ENCODE results near the gene NBEAL1. TPM values are rescaled to one million over a fixed set of nuclear protein-coding genes. Genes with fewer than 3 reads are reported as not detected.
A peak's percentile ranks its signal among the peaks of the same experiment; 100 is the strongest.

The NBEAL1 gene
- total RNA-seq, 4 donors from 2014 or later: 33.3 to 51.6 (median 48.4) TPM

DNA sequence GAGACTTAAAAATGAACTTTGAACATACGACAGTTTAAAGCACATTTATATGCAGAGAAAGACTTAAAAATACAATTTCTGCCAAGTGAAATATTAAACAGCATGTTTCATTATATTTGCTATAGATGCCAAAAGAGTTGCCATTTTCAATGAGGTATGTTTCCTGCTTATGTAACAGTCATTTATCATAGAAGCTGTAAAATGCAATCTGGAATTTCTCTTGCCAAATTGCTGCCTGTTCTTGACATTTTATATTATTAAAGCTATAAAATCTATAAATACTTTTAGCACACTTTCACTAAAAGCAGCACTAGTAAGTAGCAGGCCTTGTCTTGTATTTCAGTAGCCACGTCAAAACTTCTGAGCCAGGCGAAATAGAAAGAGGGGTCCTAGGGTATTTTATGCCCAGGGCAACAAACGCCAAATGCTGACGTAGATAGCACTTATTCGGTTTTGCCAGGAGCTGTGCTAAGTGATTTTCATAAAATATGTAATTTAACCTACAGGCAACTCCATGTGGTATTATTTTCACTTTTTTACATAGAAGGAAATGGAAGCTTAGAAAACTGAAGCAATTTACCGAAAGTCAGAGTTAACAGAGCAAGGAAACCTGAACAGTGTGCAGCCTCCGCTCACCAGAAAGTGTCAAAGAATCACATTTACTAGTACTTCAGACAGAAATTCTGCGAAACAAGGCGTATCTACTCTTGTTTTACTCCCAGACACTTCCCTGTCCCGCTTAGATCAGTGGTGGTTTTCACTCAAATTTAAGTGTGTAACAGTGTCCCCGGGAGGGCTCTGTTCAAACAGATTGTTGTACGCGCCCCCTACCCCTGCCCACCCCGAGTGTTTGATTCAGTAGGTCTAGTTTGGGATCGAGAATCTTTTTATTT is 222.9 kb downstream of the NBEAL1 start:
- H3K4me3 ChIP-seq: peak overlapping the region in 2 of 4 donors; percentile 91 to 97
- TF ChIP-seq, protein P1, sequence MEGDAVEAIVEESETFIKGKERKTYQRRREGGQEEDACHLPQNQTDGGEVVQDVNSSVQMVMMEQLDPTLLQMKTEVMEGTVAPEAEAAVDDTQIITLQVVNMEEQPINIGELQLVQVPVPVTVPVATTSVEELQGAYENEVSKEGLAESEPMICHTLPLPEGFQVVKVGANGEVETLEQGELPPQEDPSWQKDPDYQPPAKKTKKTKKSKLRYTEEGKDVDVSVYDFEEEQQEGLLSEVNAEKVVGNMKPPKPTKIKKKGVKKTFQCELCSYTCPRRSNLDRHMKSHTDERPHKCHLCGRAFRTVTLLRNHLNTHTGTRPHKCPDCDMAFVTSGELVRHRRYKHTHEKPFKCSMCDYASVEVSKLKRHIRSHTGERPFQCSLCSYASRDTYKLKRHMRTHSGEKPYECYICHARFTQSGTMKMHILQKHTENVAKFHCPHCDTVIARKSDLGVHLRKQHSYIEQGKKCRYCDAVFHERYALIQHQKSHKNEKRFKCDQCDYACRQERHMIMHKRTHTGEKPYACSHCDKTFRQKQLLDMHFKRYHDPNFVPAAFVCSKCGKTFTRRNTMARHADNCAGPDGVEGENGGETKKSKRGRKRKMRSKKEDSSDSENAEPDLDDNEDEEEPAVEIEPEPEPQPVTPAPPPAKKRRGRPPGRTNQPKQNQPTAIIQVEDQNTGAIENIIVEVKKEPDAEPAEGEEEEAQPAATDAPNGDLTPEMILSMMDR (IDR thresholded peaks at IDR 0.05): no peak
- TF ChIP-seq EP300 (IDR thresholded peaks at IDR 0.05): no peak
- TF ChIP-seq POLR2A (IDR thresholded peaks at IDR 0.05): no peak
- H3K36me3 ChIP-seq: peaks cover 0 to 6% (median 0%) of the 10 kb centered on the region in 3 donors
- 91 to 94% methylated on average over 16 of the region's 16 CpGs for WGBS, 2 donors
- no peak for DNase-seq (ENCODE audit: low spot score in 2 of 2)
- peaks cover 0 to 25% (median 12%) of the 10 kb centered on the region in 4 donors for H3K4me1 ChIP-seq
- no peaks in the 10 kb centered on the region for H3K27me3 ChIP-seq
- H3K9me3 ChIP-seq: no peaks in the 10 kb centered on the region
- H3K27ac ChIP-seq: peak overlapping the region in 3 of 4 donors; percentile 95 to 98 (median 98)

DNA sequence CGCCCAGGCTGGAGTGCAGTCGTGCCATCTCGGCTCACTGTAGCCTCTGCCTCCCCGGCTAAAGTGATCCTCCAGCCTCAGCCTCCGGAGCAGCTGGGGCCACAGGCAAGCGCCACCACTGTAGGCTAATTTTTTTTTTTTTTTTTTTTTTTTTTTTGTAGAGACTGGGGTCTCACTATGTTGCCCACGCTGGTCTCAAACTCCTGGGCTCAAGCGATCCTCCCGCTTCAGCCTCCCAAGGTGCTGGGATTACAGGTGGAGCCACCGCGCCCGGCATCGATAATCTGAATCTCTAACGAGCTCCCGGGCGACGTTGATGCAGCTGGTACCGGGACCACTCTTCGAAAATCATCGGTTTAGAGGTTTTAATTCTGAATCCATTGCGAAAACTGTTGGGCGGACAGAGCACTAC is 223.6 kb downstream of the NBEAL1 start:
- WGBS, 2 donors: 34 to 43% methylated on average over 21 to 22 of the region's 22 CpGs

DNA sequence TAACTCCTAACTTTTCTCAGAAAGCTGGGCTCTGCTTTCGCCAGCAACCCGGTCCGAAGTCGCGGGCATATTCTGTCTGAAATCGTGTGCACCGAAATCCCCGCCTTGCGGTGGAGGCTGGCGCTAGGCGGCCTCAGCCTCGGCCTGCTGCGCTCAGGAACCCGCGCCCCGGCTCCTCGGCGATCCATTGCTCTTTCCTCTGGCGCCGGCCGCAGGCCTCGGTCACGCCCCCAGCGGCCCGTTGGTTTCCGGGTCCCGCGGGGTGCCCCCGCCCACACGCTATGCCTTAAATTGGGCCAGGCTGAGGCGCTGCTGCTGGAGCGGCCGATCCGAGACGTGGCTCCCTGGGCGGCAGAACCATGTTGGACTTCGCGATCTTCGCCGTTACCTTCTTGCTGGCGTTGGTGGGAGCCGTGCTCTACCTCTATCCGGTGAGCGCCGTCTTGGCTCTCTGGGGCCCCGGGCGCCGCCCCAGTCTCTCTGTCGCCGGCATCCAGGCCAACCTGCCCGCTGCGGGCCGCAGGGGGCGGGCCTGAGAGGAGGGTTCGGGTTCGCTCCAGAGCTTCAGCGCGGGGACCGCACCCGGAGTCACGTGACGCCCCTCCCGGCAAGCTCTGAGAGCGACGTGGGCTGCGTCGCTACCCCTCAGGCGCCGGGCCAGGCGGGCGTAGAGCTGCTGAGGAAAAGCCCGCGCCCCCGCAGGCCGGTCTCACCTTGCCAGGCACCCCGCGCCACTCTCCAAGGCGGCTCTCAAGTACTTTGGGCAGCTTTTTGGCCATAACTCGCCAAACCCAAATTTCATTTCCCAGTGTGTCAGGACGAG is 224.2 kb downstream of the NBEAL1 start, which contains the start of gene CYP20A1:
Gene CYP20A1 (plus strand): TSS at position 315 of the 823 bp plus-strand sequence. CDS start 45 bp downstream, at position 360.
- WGBS, 2 donors: 0% methylated on average over 41 to 42 of the region's 80 CpGs
- peaks cover 0 to 25% (median 12%) of the 10 kb centered on the region in 4 donors for H3K4me1 ChIP-seq
- no peaks in the 10 kb centered on the region for H3K27me3 ChIP-seq
- H3K36me3 ChIP-seq: peaks cover 0 to 19% (median 0%) of the 10 kb centered on the region in 3 donors
- no peaks in the 10 kb centered on the region for H3K9me3 ChIP-seq
- peak; percentile 91 to 94 for DNase-seq (ENCODE audit: low spot score in 2 of 2)
- peak within 1 kb of the TSS; percentile 49 to 97 (median 84) for H3K4me3 ChIP-seq
- peak; percentile 57 to 78 for TF ChIP-seq POLR2A (IDR thresholded peaks at IDR 0.05)
- TF ChIP-seq EP300 (IDR thresholded peaks at IDR 0.05): peak; percentile 83 to 96
- TF ChIP-seq, protein P1 (IDR thresholded peaks at IDR 0.05): peak; percentile 6 to 68 (median 46)
- peak within 1 kb of the TSS; percentile 83 to 98 (median 96) for H3K27ac ChIP-seq

More for the DNA sequence above, 223.6 kb downstream of the NBEAL1 start:
- peak overlapping the region; percentile 49 to 97 (median 84) for H3K4me3 ChIP-seq
- H3K9me3 ChIP-seq: no peaks in the 10 kb centered on the region
- peaks cover 0 to 25% (median 12%) of the 10 kb centered on the region in 4 donors for H3K4me1 ChIP-seq
- no peaks in the 10 kb centered on the region for H3K27me3 ChIP-seq
- H3K27ac ChIP-seq: peak overlapping the region; percentile 83 to 98 (median 96)
- DNase-seq (ENCODE audit: low spot score in 2 of 2): no peak
- TF ChIP-seq POLR2A (IDR thresholded peaks at IDR 0.05): no peak
- TF ChIP-seq, protein P1 (IDR thresholded peaks at IDR 0.05): no peak
- TF ChIP-seq EP300 (IDR thresholded peaks at IDR 0.05): no peak
- peaks cover 0 to 13% (median 0%) of the 10 kb centered on the region in 3 donors for H3K36me3 ChIP-seq

DNA sequence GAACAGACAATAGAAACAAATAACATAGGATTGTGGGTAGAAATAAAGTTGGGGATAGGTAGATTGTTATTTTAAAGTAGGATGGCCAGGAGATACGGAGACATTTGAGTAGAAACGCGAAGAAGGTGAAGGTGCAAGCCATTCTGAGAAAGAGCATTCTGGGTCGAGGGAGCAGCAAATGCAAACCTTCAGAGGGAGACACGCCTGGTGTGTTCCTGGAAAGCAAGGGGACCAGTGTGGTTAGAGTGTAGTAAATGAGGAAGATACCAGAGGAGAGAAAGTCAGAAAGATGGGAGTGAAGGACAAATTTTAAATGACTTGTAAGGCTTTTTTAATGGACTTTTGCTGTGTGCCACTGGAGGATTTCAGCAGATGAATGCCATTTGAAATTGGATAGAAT is 225.8 kb downstream of the NBEAL1 start:
- Histone ChIP-seq H3K27me3 (no peaks in the 10 kb centered on the region), H3K36me3 (peaks cover 0 to 27% (median 0%) of the 10 kb centered on the region in 3 donors), H3K9me3 (no peaks in the 10 kb centered on the region), H3K4me3 (peak overlapping the region in 3 of 4 donors; percentile 76 to 97 (median 91)), H3K4me1 (peaks cover 0 to 25% (median 12%) of the 10 kb centered on the region in 4 donors), H3K27ac (peak overlapping the region in 1 of 4 donors; percentile 95)
- 90 to 92% methylated on average over 5 of the region's 5 CpGs for WGBS, 2 donors
- TF ChIP-seq, protein P1 (IDR thresholded peaks at IDR 0.05): no peak
- TF ChIP-seq POLR2A (IDR thresholded peaks at IDR 0.05): no peak
- TF ChIP-seq EP300 (IDR thresholded peaks at IDR 0.05): no peak
- no peak for DNase-seq (ENCODE audit: low spot score in 2 of 2)

Measured in tibial nerve (tissue), 4 donors.